ENCODE results near the gene TAX1BP1. TPM values are rescaled to one million over a fixed set of nuclear protein-coding genes. Genes with fewer than 3 reads are reported as not detected.

Gene TAX1BP1
- total and polyA plus RNA-seq, 2 of the 13 experiments (the other 11 are each of a cell fraction or from before 2014, with no cell fraction given) = 95.2 to 98.9 TPM

DNA sequence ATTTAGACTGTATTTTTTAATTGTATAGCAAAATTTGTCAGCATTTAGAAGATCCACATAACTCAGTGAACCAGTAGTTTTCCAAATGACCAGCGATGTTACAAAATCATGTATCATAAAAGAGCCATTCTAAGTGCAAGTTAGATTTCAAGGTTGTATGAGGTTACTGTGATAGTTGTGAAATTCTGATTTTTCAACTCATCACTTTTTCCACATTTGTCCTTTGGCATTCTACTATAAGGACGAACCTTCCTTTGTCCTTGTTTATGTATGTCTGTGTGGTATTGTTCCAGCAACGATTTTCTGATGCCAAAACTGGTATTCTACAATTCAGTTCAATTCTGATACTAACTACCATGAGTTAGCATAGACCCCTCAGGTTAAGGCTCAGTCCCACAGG, 64.2 kb downstream of the TAX1BP1 start:
- Histone ChIP-seq H3K36me3 (replicated peaks in 1 of 2; ENCODE audit: control insufficient read depth in 1 of 2, insufficient read depth in 2 of 2, low read length in 2 of 2) (peaks cover under 1 to 2% of the 10 kb centered on the region in 2 experiments; a peak in 3 of 5 replicates), H3K79me2 (ENCODE audit: insufficient read depth, low read length) (no peaks in the 10 kb centered on the region), H3K4me2 (ENCODE audit: low read depth, low read length) (no peak overlapping the region), H4K20me1 (ENCODE audit: insufficient read depth, low read length) (no peaks in the 10 kb centered on the region), H3K4me1 (ENCODE audit: insufficient read depth, low read length) (peaks cover 17% of the 10 kb centered on the region), H3K9ac (ENCODE audit: insufficient read depth, low read depth, low read length) (no peak overlapping the region), H2AFZ (ENCODE audit: low read length) (no peak overlapping the region), H3K4me3 (replicated peaks in 1 of 3; ENCODE audit: insufficient read depth in 1 of 3, low read depth in 2 of 3, low read length in 3 of 3) (no peak overlapping the region), H3K27me3 (ENCODE audit: control insufficient read depth in 1 of 2, insufficient read depth in 2 of 2, low read length in 2 of 2) (no peaks in the 10 kb centered on the region), H3K27ac (ENCODE audit: extremely low read length, insufficient read depth, low read length) (no peak overlapping the region), H3K9me3 (ENCODE audit: low read length) (no peaks in the 10 kb centered on the region)
- in situ Hi-C loops (cut with HindIII; ENCODE audit: extremely low pct_ligation_motif_present, low pct_unique_long_range_greater_than_20kb) (no loop called here), intact Hi-C loops (cut with micrococcal nuclease; ENCODE audit: unreplicated experiment) (no loop called here)
- 88% methylated on average over 3 of the region's 3 CpGs for WGBS (ENCODE audit: low lambda C conversion rate)
- ATAC-seq (no peak), DNase-seq (ENCODE audit: low spot score) (peak; percentile 2), FAIRE-seq (no peak)
- no TSS peak for BruUV-seq (replicated peaks)
- TF ChIP-seq KDM5B (CRISPR knock-in tag; IDR thresholded peaks at IDR 0.05; ENCODE audit: borderline replicate concordance) = no peak
- TF ChIP-seq ZNF850 (CRISPR knock-in tag; conservative IDR thresholded peaks at IDR 0.05) = no peak
- TF ChIP-seq RAD21 (CRISPR knock-in tag; IDR thresholded peaks at IDR 0.05) = no peak
- no peak for TF ChIP-seq HNF4G (IDR thresholded peaks at IDR 0.05; ENCODE audit: borderline replicate concordance, low read depth, low read length)
- TF ChIP-seq HNF4G (CRISPR knock-in tag; IDR thresholded peaks at IDR 0.05; ENCODE audit: borderline replicate concordance, low read depth) = no peak
- TF ChIP-seq, protein P1, sequence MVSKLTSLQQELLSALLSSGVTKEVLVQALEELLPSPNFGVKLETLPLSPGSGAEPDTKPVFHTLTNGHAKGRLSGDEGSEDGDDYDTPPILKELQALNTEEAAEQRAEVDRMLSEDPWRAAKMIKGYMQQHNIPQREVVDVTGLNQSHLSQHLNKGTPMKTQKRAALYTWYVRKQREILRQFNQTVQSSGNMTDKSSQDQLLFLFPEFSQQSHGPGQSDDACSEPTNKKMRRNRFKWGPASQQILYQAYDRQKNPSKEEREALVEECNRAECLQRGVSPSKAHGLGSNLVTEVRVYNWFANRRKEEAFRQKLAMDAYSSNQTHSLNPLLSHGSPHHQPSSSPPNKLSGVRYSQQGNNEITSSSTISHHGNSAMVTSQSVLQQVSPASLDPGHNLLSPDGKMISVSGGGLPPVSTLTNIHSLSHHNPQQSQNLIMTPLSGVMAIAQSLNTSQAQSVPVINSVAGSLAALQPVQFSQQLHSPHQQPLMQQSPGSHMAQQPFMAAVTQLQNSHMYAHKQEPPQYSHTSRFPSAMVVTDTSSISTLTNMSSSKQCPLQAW (CRISPR knock-in tag; IDR thresholded peaks at IDR 0.05) = no peak
- TF ChIP-seq HDAC2 (CRISPR knock-in tag; IDR thresholded peaks at IDR 0.05) = no peak
- no peak for TF ChIP-seq ZNF589 (CRISPR knock-in tag; conservative IDR thresholded peaks at IDR 0.05)
- TF ChIP-seq, protein P2, sequence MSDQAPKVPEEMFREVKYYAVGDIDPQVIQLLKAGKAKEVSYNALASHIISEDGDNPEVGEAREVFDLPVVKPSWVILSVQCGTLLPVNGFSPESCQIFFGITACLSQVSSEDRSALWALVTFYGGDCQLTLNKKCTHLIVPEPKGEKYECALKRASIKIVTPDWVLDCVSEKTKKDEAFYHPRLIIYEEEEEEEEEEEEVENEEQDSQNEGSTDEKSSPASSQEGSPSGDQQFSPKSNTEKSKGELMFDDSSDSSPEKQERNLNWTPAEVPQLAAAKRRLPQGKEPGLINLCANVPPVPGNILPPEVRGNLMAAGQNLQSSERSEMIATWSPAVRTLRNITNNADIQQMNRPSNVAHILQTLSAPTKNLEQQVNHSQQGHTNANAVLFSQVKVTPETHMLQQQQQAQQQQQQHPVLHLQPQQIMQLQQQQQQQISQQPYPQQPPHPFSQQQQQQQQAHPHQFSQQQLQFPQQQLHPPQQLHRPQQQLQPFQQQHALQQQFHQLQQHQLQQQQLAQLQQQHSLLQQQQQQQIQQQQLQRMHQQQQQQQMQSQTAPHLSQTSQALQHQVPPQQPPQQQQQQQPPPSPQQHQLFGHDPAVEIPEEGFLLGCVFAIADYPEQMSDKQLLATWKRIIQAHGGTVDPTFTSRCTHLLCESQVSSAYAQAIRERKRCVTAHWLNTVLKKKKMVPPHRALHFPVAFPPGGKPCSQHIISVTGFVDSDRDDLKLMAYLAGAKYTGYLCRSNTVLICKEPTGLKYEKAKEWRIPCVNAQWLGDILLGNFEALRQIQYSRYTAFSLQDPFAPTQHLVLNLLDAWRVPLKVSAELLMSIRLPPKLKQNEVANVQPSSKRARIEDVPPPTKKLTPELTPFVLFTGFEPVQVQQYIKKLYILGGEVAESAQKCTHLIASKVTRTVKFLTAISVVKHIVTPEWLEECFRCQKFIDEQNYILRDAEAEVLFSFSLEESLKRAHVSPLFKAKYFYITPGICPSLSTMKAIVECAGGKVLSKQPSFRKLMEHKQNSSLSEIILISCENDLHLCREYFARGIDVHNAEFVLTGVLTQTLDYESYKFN (CRISPR knock-in tag; conservative IDR thresholded peaks at IDR 0.05) = no peak
- no peak for TF ChIP-seq NCOR1 (IDR thresholded peaks at IDR 0.05; ENCODE audit: borderline replicate concordance, low read length)
- TF ChIP-seq ZNF652 (CRISPR knock-in tag; IDR thresholded peaks at IDR 0.05; ENCODE audit: borderline replicate concordance, low read depth) = no peak
- TF ChIP-seq, protein P3, sequence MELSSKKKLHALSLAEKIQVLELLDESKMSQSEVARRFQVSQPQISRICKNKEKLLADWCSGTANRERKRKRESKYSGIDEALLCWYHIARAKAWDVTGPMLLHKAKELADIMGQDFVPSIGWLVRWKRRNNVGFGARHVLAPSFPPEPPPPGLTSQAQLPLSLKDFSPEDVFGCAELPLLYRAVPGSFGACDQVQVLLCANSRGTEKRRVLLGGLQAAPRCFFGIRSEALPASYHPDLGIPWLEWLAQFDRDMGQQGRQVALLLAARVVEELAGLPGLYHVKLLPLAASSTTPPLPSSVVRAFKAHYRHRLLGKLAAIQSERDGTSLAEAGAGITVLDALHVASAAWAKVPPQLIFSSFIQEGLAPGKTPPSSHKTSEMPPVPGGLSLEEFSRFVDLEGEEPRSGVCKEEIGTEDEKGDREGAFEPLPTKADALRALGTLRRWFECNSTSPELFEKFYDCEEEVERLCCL (CRISPR knock-in tag; IDR thresholded peaks at IDR 0.05; ENCODE audit: borderline replicate concordance) = no peak
- TF ChIP-seq GABPB1 (CRISPR knock-in tag; IDR thresholded peaks at IDR 0.05) = no peak
- no peak for TF ChIP-seq RBFOX2 (IDR thresholded peaks at IDR 0.05; ENCODE audit: low read depth, low read length)
- ChIA-PET POLR2A (no interaction called here), CTCF (ENCODE audit: low intra/inter-chr PET ratio, low total read pairs) (no interaction called here)
